ENCODE results near the gene SHC2.

SHC2 gene

DNA sequence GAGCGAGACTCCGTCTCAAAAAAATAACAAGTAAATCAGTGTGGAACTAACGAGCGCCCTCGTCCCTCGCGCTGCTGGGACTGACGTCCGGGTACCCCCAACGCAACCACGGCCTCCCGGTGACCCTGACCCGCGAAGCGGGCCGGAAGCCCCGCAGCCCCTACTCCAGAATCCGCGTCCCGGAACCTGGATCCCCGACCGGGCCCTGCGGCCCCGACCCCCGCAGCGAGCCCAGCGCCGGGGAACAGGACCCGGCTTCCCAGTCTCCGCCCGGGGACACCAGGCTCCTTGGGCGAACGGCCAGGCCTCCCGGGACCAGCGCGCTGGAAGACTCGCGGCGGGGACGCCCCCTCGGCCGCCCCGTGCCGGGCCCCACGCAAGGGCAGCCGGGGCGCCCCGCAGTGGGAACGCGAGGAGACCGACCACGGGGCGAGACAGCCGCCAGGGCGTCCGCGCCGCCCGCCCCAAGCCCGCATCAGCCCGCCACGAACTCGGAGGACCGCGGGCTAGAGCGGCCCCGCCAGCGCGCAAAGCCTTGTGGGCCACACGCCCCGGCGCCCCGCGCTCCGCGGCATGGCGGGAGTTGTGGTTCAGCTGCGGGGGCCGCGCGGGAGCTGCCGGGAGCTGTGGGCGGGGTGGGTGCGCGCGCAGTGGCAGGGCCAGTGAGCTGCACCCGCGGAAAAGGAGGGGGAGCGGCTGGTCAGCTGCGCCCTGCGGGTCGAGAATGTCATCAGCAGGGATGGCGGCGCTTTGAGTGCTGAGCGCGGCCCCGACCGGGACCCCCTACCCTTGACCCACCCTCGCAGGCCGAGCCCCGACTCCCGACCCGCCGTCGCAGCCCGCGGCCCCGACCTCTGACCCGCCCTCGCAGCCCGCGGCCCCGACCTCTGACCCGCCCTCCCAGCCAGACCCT lies 27.9 kb upstream of the SHC2 start:
- Mint-ChIP-seq H3K4me1 (peaks cover 4% of the 10 kb centered on the region), H3K27ac (peak overlapping the region in 2 of 3 experiments; percentile 74 to 87), H3K36me3 (ENCODE audit: low read depth) (peaks cover 2% of the 10 kb centered on the region), H3K4me3 (peak overlapping the region; percentile 83 to 84 (median 84)), H3K27me3 (ENCODE audit: low read depth) (peaks cover 8% of the 10 kb centered on the region), H3K9me3 (no peaks in the 10 kb centered on the region)
- TF ChIP-seq, protein P1, sequence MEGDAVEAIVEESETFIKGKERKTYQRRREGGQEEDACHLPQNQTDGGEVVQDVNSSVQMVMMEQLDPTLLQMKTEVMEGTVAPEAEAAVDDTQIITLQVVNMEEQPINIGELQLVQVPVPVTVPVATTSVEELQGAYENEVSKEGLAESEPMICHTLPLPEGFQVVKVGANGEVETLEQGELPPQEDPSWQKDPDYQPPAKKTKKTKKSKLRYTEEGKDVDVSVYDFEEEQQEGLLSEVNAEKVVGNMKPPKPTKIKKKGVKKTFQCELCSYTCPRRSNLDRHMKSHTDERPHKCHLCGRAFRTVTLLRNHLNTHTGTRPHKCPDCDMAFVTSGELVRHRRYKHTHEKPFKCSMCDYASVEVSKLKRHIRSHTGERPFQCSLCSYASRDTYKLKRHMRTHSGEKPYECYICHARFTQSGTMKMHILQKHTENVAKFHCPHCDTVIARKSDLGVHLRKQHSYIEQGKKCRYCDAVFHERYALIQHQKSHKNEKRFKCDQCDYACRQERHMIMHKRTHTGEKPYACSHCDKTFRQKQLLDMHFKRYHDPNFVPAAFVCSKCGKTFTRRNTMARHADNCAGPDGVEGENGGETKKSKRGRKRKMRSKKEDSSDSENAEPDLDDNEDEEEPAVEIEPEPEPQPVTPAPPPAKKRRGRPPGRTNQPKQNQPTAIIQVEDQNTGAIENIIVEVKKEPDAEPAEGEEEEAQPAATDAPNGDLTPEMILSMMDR (IDR thresholded peaks at IDR 0.05; ENCODE audit: unreplicated experiment in 3 of 3), result no peak

DNA sequence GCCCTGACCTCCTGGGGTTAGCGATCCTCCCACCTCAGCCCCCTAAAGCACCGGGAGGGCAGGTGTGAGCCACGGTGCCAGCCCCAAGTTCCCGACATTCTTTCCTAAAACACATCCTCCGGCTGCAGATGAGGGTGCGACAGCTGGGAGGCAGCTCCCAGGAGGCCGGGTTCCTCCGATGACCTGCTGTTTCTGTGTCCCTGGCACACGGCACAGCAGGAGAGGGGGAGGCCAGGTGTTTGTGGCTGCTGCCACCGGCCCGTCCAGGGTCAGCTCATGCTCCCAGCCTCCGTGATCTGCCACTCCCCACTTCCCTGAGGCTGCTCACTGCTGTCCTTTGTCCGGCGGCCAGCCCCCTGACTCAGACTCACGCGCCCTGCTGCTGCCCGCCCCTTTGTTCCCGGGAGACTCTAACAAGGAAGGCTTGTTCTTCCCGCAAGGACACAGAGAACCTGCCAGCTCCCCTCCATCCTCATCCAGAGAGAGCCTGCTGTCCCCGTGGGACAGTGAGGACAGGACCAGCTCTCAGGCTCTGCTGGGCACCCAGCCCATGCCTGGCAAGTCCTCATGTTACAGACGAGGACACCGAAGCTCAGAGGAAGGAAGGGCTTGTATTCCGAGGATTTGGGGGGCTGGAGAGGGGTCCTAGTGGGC lies 24.9 kb upstream of the SHC2 start:
- TF ChIP-seq, protein P1 (IDR thresholded peaks at IDR 0.05; ENCODE audit: unreplicated experiment in 3 of 3), result no peak
- no peaks in the 10 kb centered on the region for H3K36me3 Mint-ChIP-seq (ENCODE audit: low read depth)
- peaks cover 4% of the 10 kb centered on the region for H3K4me1 Mint-ChIP-seq
- peak overlapping the region; percentile 51 to 68 (median 56) for H3K4me3 Mint-ChIP-seq
- peak overlapping the region in 2 of 3 experiments; percentile 41 to 75 for H3K27ac Mint-ChIP-seq
- peaks cover 16% of the 10 kb centered on the region for H3K27me3 Mint-ChIP-seq (ENCODE audit: low read depth)
- H3K9me3 Mint-ChIP-seq, result peaks cover 2% of the 10 kb centered on the region

DNA sequence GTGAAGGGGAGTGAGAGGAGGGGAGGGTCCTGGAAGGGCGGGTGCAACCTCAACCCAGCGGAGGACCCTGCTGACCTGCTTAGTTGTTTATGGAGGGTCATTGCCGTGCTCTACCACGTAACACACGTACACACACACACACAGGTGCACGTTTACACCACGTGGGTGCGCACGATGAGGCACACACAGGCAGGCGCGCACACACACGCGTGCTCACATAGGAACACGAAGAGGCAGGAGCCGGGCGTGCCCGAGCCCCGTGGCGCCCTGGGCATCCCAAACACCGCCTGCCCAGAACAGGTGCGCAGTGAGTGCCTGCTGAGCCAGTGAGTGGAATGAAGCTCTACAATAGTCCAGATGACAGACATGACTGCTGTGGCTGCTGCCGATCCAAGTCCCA lies 24.2 kb upstream of the SHC2 start:
- H3K27me3 Mint-ChIP-seq (ENCODE audit: low read depth), result peaks cover 19% of the 10 kb centered on the region
- peak overlapping the region; percentile 21 to 56 (median 46) for H3K4me3 Mint-ChIP-seq
- peaks cover 5% of the 10 kb centered on the region for H3K9me3 Mint-ChIP-seq
- TF ChIP-seq, protein P1 (IDR thresholded peaks at IDR 0.05; ENCODE audit: unreplicated experiment in 3 of 3), result no peak
- peaks cover 4% of the 10 kb centered on the region for H3K36me3 Mint-ChIP-seq (ENCODE audit: low read depth)
- H3K4me1 Mint-ChIP-seq, result peaks cover 5% of the 10 kb centered on the region
- H3K27ac Mint-ChIP-seq, result peak overlapping the region in 1 of 3 experiments; percentile 29

DNA sequence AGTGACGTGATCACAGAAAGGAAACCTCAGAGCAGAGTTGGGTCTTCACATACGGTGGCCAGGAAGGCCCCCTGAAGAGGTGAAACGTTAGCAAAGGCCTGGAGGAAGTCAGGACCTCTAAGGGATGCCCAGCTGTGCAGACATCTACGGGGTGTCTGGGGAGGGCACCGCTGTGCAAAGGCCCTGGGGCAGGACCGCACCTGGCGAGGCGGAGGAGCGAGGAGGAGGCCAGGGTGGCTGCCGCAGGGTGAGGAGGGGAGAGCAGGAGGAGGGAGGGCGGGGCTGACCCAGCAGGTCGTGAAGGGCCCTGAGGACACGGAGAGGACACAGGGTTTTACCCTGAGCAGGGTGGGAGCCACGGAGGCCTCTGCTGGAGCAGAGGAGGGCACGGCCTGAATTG lies 23.7 kb upstream of the SHC2 start:
- peaks cover 7% of the 10 kb centered on the region for H3K9me3 Mint-ChIP-seq
- no peak overlapping the region for H3K27ac Mint-ChIP-seq
- H3K4me3 Mint-ChIP-seq, result no peak overlapping the region
- H3K4me1 Mint-ChIP-seq, result peaks cover 10% of the 10 kb centered on the region
- H3K36me3 Mint-ChIP-seq (ENCODE audit: low read depth), result peaks cover 4% of the 10 kb centered on the region
- TF ChIP-seq, protein P1 (IDR thresholded peaks at IDR 0.05; ENCODE audit: unreplicated experiment in 3 of 3), result no peak
- H3K27me3 Mint-ChIP-seq (ENCODE audit: low read depth), result peaks cover 24% of the 10 kb centered on the region

DNA sequence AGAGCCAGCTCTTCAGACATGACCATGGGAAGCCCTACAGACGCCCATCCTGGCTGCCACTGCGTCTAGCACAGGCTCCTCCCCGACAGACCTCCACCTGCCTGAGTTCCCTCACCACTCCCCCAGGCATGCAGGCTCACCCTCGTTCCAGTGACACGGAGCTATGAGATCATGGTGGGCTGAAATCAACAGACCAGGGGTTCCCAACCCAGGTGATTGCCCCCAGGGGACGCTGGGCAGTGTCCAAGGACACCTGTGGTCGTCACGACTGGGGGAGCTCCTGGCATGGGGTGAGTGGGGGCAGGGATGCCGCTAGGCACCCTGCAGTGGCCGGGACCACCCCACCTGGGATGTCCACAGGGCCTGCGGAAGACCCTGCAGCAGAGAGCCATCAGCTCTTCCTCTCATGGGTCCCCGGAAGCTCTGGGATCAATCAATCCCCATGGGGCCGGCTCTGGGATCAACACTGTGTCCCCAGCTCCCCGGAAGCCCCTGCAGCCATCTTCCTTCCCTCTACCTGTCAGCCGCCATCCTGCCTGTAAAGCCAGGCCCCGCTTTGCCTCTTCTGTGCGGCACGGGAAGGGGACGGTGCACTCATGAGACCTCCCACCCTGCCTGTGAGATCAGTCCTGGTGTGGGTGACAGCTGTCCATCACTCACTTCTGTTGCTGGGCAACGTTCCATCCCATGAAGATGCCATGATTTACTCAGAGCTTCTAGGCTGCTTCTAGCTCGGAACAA lies 22.7 kb upstream of the SHC2 start:
- Mint-ChIP-seq H3K27ac (no peak overlapping the region), H3K4me3 (no peak overlapping the region), H3K4me1 (peaks cover 15% of the 10 kb centered on the region), H3K27me3 (ENCODE audit: low read depth) (peaks cover 27% of the 10 kb centered on the region), H3K36me3 (ENCODE audit: low read depth) (peaks cover 4% of the 10 kb centered on the region), H3K9me3 (peaks cover 7% of the 10 kb centered on the region)
- TF ChIP-seq, protein P1 (IDR thresholded peaks at IDR 0.05; ENCODE audit: unreplicated experiment in 3 of 3), result no peak

Data from nephron (organoid).